ENCODE measurements around the gene WDR62.

WDR62 gene

GRCh38 chr19:36142496-36142895 is 87.8 kb downstream of the WDR62 start:
- DNase-seq = no peak

GRCh38 chr19:36144624-36145023 is 89.9 kb downstream of the WDR62 start:
- no peak for DNase-seq

- DNase-seq = no peak
Measured at GRCh38 chr19:36149673-36150406, 95.1 kb downstream of the WDR62 start.

GRCh38 chr19:36150586-36150985 is 95.9 kb downstream of the WDR62 start:
- no peak for DNase-seq

- no peak for DNase-seq
Measured at GRCh38 chr19:36151144-36152018, 96.7 kb downstream of the WDR62 start.

- no peak for DNase-seq
Measured at GRCh38 chr19:36152019-36152351, 97.3 kb downstream of the WDR62 start.

- no peak for DNase-seq
Measured at GRCh38 chr19:36152352-36153091, 97.8 kb downstream of the WDR62 start, which contains the start of gene COX7A1. Gene COX7A1, minus strand, starts transcription at chr19:36152447. Its CDS starts 40 bp downstream, at chr19:36152407.

- no peak for DNase-seq
Measured at GRCh38 chr19:36153126-36153525, 98.4 kb downstream of the WDR62 start.
